NB4 (cell line): ENCODE results near the gene S100A2.

Experiments
- MYC ChIP-seq: IDR thresholded peaks from 2 replicates; pipeline ENCODE4 v1.6.1; 2011; ENCODE audit warnings: low read depth, low read length
- POLR2A ChIP-seq: IDR thresholded peaks from 2 replicates; pipeline ENCODE4 v1.6.1; 2011; ENCODE audit warnings: mild to moderate bottlenecking; ENCODE audit not compliant: insufficient read length; ENCODE audit errors: extremely low read depth
- TF ChIP-seq, protein P1 (sequence below): IDR thresholded peaks from one replicate; pipeline ENCODE4 v1.5.1; 2012; ENCODE audit warnings: low read depth, low read length
- TF ChIP-seq, protein P2 (sequence below): IDR thresholded peaks from 2 replicates; pipeline ENCODE4 v1.6.1; 2011; ENCODE audit warnings: low read depth, low read length

DNA sequence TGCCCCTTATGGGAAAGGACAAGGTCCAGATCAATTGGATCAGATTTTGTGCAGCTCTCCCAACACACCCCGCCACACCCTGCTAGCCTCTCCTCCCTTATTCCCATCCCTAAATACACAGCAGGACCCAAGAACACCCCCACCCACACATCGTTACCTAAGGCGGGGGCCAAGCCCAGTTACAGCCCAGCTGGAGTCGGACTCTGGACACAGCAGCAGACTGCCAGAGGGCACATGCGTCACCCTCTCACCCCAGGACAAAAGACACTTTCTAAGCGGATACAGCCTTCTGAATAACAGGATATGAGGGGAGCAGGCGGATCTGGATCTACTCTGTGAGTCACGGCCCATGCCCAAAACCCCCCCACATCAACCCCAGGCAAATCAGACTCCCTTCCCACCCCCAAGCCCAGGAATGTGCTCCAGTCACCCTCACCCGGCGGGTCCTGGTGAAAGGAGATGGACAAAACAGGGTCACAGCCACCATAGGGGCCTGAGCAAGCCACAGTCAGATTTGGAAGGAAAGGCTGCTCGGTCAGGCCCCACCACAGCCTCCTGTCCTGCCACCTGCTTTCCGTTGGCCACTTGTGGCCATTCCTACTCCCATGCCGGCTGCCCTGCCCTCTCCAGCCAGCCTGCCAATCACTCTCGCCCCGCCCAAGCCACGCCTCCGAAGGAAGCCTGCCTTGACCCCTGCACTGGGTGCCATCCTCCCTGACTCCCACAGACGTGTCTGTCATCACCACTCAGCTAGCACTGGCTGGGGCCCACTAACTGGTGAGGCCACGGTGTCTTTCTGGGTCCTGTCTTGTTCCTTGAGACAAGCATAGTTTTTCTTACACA is 43.3 kb upstream of the S100A2 start:
- TF ChIP-seq, protein P1, sequence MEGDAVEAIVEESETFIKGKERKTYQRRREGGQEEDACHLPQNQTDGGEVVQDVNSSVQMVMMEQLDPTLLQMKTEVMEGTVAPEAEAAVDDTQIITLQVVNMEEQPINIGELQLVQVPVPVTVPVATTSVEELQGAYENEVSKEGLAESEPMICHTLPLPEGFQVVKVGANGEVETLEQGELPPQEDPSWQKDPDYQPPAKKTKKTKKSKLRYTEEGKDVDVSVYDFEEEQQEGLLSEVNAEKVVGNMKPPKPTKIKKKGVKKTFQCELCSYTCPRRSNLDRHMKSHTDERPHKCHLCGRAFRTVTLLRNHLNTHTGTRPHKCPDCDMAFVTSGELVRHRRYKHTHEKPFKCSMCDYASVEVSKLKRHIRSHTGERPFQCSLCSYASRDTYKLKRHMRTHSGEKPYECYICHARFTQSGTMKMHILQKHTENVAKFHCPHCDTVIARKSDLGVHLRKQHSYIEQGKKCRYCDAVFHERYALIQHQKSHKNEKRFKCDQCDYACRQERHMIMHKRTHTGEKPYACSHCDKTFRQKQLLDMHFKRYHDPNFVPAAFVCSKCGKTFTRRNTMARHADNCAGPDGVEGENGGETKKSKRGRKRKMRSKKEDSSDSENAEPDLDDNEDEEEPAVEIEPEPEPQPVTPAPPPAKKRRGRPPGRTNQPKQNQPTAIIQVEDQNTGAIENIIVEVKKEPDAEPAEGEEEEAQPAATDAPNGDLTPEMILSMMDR, result no peak
- TF ChIP-seq POLR2A (no peak), MYC (peak; percentile 55)
- TF ChIP-seq, protein P2, sequence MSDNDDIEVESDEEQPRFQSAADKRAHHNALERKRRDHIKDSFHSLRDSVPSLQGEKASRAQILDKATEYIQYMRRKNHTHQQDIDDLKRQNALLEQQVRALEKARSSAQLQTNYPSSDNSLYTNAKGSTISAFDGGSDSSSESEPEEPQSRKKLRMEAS, result peak; percentile 46
